Astrocyte of the hippocampus (primary cell): ENCODE results near the gene LETMD1.
"Not testable (repeated sequence)": the region's sequence is repeated elsewhere in the genome, so short reads cannot be mapped to it uniquely, and the experiment has no call there.

ENCODE experiments used
- DNase-seq: peaks from one replicate; pipeline ENCODE4 v3.0.0; 2011; ENCODE audit warnings: low read depth, low spot score

LETMD1 gene, protein sequence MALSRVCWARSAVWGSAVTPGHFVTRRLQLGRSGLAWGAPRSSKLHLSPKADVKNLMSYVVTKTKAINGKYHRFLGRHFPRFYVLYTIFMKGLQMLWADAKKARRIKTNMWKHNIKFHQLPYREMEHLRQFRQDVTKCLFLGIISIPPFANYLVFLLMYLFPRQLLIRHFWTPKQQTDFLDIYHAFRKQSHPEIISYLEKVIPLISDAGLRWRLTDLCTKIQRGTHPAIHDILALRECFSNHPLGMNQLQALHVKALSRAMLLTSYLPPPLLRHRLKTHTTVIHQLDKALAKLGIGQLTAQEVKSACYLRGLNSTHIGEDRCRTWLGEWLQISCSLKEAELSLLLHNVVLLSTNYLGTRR

GRCh38 chr12:51047655-51048540 lies at the start of gene LETMD1:
Gene LETMD1, plus strand, starts transcription at chr12:51048327. Its CDS starts 30 bp downstream, at chr12:51048357.
- peak; percentile 98 for DNase-seq

DNA sequence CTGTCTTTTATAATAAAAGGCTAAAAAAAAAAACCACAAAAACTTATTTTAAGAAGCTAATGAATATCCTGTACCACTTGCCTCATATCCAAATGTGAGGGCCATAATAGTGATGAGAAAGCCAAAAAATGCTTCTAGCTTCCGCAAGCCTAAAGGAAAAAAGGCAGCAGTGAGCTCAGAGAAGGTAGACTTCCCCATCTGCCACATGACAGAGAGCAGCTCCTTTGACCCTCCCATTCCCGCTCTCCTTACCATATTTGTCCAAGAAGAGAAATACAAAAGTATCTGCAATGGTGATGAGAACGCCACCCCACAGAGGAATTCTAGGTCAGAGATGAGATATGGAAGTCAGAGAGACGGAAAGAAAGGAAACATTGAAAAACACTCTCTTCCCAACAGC lies 49.0 kb upstream of the LETMD1 start:
- DNase-seq: no peak

- DNase-seq: no peak
Observed at GRCh38 chr12:51000245-51000644, 47.9 kb upstream of the LETMD1 start.

GRCh38 chr12:51001799-51002198 lies 46.3 kb upstream of the LETMD1 start:
- no peak for DNase-seq

DNA sequence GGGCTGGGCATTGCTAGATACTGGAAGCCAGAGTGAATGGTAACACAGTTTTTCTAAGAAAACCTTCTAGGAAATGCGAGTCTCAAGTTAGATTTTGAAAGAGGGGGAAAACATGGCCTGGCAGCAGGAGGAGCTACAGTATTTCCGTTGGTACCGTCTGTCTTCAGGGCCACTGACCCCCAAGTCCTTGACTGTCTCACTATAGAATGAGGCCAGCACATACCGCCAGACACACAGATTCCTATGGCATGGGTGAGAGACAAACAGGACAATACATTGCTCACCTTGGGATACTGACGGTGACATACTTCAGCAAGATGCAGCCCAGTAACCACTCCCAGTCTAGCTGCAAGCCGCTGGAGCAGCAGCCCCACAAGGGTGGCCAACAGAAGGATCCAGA lies 43.6 kb upstream of the LETMD1 start:
- no peak for DNase-seq

DNA sequence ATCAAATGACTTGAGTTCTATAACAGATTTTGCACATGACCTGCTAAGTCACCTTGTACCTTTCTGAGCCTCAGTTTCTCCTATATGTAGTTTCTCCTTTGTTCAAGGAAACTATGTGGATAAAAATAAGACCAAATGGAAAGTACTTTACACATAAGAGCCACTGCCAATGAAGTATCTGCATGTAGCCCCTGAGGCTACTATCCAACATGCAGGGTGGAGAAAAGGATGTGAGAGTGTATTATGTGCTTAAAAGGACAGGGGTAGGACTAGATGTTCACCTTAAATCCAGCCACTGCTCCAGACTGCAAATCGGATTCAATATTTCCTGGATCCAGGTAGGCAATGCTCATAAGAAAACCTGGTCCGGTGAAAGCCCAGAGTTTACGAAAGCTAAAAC lies 43.1 kb upstream of the LETMD1 start:
- DNase-seq: no peak

DNA sequence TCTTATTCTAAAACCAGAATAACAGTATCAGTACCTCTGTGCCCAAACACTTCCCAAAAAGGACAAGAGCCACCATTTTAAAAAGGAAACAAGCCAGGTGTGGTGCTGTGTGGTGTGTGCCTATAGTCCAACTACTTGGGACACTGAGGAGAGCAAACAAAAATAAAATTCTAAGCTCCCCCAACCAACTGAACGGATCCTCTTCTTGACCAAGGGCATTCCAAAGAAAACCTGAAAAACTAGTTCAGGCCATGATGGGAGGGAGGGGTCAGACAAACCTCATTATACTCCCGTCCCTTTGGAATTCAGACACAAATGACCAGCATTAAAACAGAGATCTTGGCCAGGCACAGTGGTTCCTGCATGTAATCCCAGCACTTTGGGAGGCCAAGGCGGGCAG lies 42.5 kb upstream of the LETMD1 start:
- no peak for DNase-seq

GRCh38 chr12:51008329-51009055 lies 39.6 kb upstream of the LETMD1 start:
- no peak for DNase-seq

GRCh38 chr12:51009056-51009440 lies 39.1 kb upstream of the LETMD1 start:
- DNase-seq: peak; percentile 71

GRCh38 chr12:51011955-51012354 lies 36.2 kb upstream of the LETMD1 start:
- peak; percentile 55 for DNase-seq

DNA sequence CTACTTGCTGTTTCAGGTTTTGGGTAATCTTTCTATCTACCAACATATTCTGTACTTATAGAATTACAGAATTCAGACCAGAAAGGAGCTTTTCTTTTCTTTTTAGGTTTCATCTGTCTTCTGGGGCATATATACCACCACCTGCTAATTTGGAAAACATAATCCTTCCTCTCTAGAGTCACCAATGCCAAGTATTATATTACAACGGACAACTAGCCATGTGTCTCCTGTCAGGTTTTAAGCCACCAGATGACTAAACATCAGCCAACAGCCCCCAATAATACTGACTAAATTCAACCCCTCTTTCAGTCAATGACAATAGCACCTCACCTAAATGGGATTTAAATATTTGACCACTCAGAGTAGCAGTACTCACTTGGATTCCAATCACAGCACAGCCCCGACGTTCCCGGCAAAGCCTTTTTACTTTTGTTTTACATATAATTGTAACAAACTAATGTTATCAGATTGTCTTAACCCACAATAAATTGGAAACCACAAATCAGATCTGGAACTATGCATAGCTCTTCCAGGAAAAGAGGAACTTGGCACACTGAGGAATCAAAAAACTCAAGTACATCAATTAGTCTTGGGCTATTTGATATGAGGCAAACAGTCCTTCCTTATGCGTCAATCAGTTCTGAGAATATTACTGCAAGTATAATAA lies 35.4 kb upstream of the LETMD1 start:
- no peak for DNase-seq

DNA sequence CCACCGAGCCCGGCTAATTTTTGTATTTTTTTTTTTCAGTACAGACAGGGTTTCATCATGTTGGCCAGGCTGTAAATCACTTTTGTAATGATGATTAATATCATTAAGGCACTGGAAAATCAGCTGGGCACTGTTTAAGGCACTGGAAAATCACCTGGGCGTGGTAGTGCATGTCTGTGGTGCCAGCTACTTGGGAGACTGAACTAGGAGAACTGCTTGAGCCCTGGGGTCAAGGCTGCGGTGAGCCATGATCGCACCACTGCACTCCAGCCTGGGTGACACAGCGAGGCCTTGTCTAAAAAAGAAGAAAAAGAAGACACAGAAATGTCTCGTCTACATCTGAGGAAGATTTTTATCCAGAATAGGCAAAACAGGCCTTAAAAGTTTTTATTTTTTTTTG lies 34.7 kb upstream of the LETMD1 start:
- DNase-seq: no peak

GRCh38 chr12:51014467-51014866 lies 33.7 kb upstream of the LETMD1 start:
- DNase-seq: not testable (repeated sequence)

DNA sequence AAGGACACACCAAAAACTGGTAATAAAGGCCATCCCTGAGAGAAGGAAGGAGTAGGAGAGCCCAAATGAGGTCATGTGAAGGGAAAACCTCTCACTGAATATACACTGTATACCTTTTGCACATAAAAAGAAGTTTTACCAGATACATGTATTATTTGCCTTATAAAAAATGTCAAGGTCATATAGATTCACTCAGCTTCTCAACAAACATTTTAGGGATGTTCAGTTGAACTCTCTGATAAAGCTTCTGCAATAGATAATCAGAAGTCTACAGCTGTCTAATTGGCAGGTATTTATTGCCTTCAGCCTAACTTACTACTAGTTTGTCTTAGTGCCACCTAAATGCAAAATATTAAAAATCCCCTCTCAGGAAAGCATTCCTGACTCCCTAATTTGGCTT lies 30.7 kb upstream of the LETMD1 start:
- no peak for DNase-seq

GRCh38 chr12:51018956-51019355 lies 29.2 kb upstream of the LETMD1 start:
- no peak for DNase-seq

- DNase-seq: no peak
Observed at GRCh38 chr12:51019927-51020326, 28.2 kb upstream of the LETMD1 start.

GRCh38 chr12:51020448-51021182 lies 27.5 kb upstream of the LETMD1 start:
- no peak for DNase-seq

- no peak for DNase-seq
Observed at GRCh38 chr12:51021694-51022093, 26.4 kb upstream of the LETMD1 start.

- no peak for DNase-seq
Observed at GRCh38 chr12:51023625-51024382, 24.3 kb upstream of the LETMD1 start.

DNA sequence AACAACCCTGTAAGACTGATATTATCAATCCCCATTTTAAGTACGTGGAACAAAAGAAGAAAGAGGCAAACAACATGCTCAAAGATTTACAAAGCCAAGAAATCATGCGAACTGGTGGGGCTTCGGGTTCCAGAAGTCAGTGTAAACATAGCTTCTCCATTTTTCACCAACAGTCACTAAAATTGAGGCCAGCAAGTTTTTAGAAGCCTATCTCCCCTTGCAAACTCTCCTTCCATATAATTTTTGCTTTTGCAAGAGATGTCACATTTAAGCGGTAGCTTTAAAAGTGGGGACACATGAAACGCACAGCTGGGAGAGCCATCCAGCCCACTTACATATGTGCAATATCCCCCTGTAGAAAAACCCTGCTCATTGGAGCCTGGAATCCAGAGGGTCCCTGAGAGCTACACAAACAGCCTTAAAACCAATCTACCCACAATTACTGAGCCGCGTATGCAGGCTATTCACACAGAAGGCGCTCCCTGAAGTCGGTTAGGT lies 22.7 kb upstream of the LETMD1 start:
- peak; percentile 27 for DNase-seq
